IMR-90 (cell line): Measurements from ENCODE around the gene CMSS1. TPM values are rescaled to one million over a fixed set of nuclear protein-coding genes. Genes with fewer than 3 reads are reported as not detected.

Source experiments
- ATAC-seq: fragments of 200-7000 bp; cut with Tn5 transposase; 2 replicates; pipeline ENCODE4 v1.9.1; 2020; ENCODE audit warnings: low read depth, mild to moderate bottlenecking, moderate library complexity
- BruUV-seq: library from RNA; stranded (reverse); fragments of 400-500 nt; replicated peaks from 2 replicates; lab custom pipeline; 2021; lab: Mats Ljungman, UMichigan
- CTCF ChIA-PET: fragments of 300-600 bp; formaldehyde crosslinking; extraction: SDS; loops from one replicate; lab custom pipeline; 2021; ENCODE audit warnings: antibody characterized with exemption; lab: Yijun Ruan, JAX
- POLR2A ChIA-PET: fragments of 300-600 bp; sonication (Branson Sonifier 250); formaldehyde crosslinking; loops from one replicate; lab custom pipeline; 2022; ENCODE audit warnings: antibody characterized with exemption; ENCODE audit not compliant: unreplicated experiment; lab: Charles Lee
- DNase-seq: peaks from one replicate; pipeline ENCODE4 v3.0.0; 2013
- H2AFZ ChIP-seq: replicated peaks from 2 replicates; pipeline ENCODE3; 2013; ENCODE audit warnings: low read length, mild to moderate bottlenecking; ENCODE audit not compliant: poor library complexity
- H2AK5ac ChIP-seq: 2 replicates; pipeline ENCODE4 v1.6.1; 2013; ENCODE audit warnings: low read depth, low read length, inconsistent platforms
- H2AK9ac ChIP-seq: replicated peaks from 2 replicates; pipeline ENCODE3; 2013; ENCODE audit warnings: mild to moderate bottlenecking, low read depth, low read length, moderate library complexity; ENCODE audit not compliant: poor library complexity
- H2BK120ac ChIP-seq: 2 replicates; pipeline ENCODE4 v1.6.1; 2013; ENCODE audit warnings: low read depth, low read length, inconsistent platforms
- H2BK15ac ChIP-seq: 3 replicates; pipeline ENCODE4 v1.6.1; 2013; ENCODE audit warnings: low read depth, low read length, inconsistent platforms
- H2BK20ac ChIP-seq: 2 replicates; pipeline ENCODE4 v1.6.1; 2013; ENCODE audit warnings: low read depth, mild to moderate bottlenecking, inconsistent platforms, low read length, moderate library complexity
- H2BK5ac ChIP-seq: 2 replicates; pipeline ENCODE4 v1.6.1; 2013; ENCODE audit warnings: mild to moderate bottlenecking, low read depth, low read length, inconsistent platforms; ENCODE audit not compliant: poor library complexity, severe bottlenecking
- H3K14ac ChIP-seq: replicated peaks from 2 replicates; pipeline ENCODE4 v1.6.1; 2013; ENCODE audit warnings: low read depth, low read length, inconsistent platforms
- H3K18ac ChIP-seq: 2 replicates; pipeline ENCODE4 v1.6.1; 2013; ENCODE audit warnings: low read depth, low read length, control low read depth
- H3K23ac ChIP-seq: 2 replicates; pipeline ENCODE4 v1.6.1; 2013; ENCODE audit warnings: low read depth, low read length, inconsistent platforms
- H3K27ac ChIP-seq: 2 replicates; pipeline ENCODE4 v1.5.1; 2013; ENCODE audit warnings: mild to moderate bottlenecking, control low read depth, low read length; ENCODE audit not compliant: insufficient read depth
- H3K27me3 ChIP-seq: 2 replicates; pipeline ENCODE4 v1.6.1; 2013; ENCODE audit warnings: low read length; ENCODE audit not compliant: control insufficient read depth, insufficient read depth
- H3K36me3 ChIP-seq: 2 replicates; pipeline ENCODE4 v1.6.1; 2013; ENCODE audit warnings: low read length, mixed read lengths; ENCODE audit not compliant: control insufficient read depth, insufficient read depth
- H3K4ac ChIP-seq: 2 replicates; pipeline ENCODE4 v1.6.1; 2013; ENCODE audit warnings: low read depth, low read length, inconsistent platforms
- H3K4me1 ChIP-seq: 2 replicates; pipeline ENCODE4 v1.6.1; 2013; ENCODE audit warnings: low read length, mixed read lengths; ENCODE audit not compliant: control insufficient read depth, insufficient read depth
- H3K4me2 ChIP-seq: 2 replicates; pipeline ENCODE4 v1.6.1; 2013; ENCODE audit warnings: low read depth, mild to moderate bottlenecking, control low read depth, low read length, moderate library complexity
- H3K4me3 ChIP-seq: 2 replicates; pipeline ENCODE4 v1.5.1; 2013; ENCODE audit warnings: low read depth, mild to moderate bottlenecking, control low read depth, low read length, moderate library complexity; ENCODE audit not compliant: insufficient read depth
- H3K56ac ChIP-seq: 2 replicates; pipeline ENCODE4 v1.6.1; 2013; ENCODE audit warnings: low read length, inconsistent platforms; ENCODE audit not compliant: insufficient read depth; ENCODE audit errors: extremely low read depth
- H3K79me1 ChIP-seq, 2 experiments: 2 replicates each; pipeline ENCODE4 v1.6.1; 2013; ENCODE audit warnings: low read length in 2 of 2, inconsistent platforms in 1 of 2, low read depth in 1 of 2
- H3K9ac ChIP-seq: 2 replicates; pipeline ENCODE4 v1.6.1; 2013; ENCODE audit warnings: low read depth, low read length, control low read depth
- H3K9me1 ChIP-seq: 2 replicates; pipeline ENCODE4 v1.6.1; 2013; ENCODE audit warnings: low read length, inconsistent platforms; ENCODE audit not compliant: insufficient read depth
- H3K9me3 ChIP-seq: 2 replicates; pipeline ENCODE4 v1.6.1; 2013; ENCODE audit warnings: low read length; ENCODE audit not compliant: control insufficient read depth, insufficient read depth
- H4K20me1 ChIP-seq: 2 replicates; pipeline ENCODE4 v1.6.1; 2013; ENCODE audit warnings: low read length, inconsistent platforms; ENCODE audit not compliant: insufficient read depth
- H4K5ac ChIP-seq: 2 replicates; pipeline ENCODE4 v1.6.1; 2013; ENCODE audit warnings: mild to moderate bottlenecking, low read depth, low read length, control low read depth
- H4K8ac ChIP-seq, 2 experiments: 2 replicates each; pipeline ENCODE4 v1.6.1; 2013; ENCODE audit warnings: low read depth in 2 of 2, low read length in 2 of 2, control low read depth in 1 of 2, inconsistent platforms in 1 of 2
- H4K91ac ChIP-seq: 2 replicates; pipeline ENCODE4 v1.6.1; 2013; ENCODE audit warnings: low read depth, low read length, inconsistent platforms; ENCODE audit not compliant: insufficient read depth
- BHLHE40 ChIP-seq: fragments of 150-350 bp; IDR thresholded peaks from 2 replicates; pipeline ENCODE4 v1.6.1; 2016; ENCODE audit warnings: mild to moderate bottlenecking, low read depth, low read length
- CEBPB ChIP-seq: IDR thresholded peaks from 2 replicates; pipeline ENCODE4 v1.6.1; 2012; ENCODE audit warnings: low read depth, low read length, improper control_type of control experiment
- CHD1 ChIP-seq: IDR thresholded peaks from 2 replicates; pipeline ENCODE4 v1.6.1; 2012; ENCODE audit warnings: low read depth, low read length, improper control_type of control experiment
- FOS ChIP-seq: fragments of 150-350 bp; IDR thresholded peaks from 2 replicates; pipeline ENCODE4 v1.6.1; 2016; ENCODE audit warnings: low read depth, low read length
- MAFK ChIP-seq: IDR thresholded peaks from 2 replicates; pipeline ENCODE4 v1.6.1; 2012; ENCODE audit warnings: low read depth, low read length, improper control_type of control experiment
- MAZ ChIP-seq: IDR thresholded peaks from 2 replicates; pipeline ENCODE4 v1.6.1; 2012; ENCODE audit warnings: low read depth, mild to moderate bottlenecking, low read length, improper control_type of control experiment, moderate library complexity, borderline replicate concordance
- MXI1 ChIP-seq: IDR thresholded peaks from 2 replicates; pipeline ENCODE4 v1.6.1; 2012; ENCODE audit warnings: low read depth, mild to moderate bottlenecking, low read length, moderate library complexity, borderline replicate concordance
- NFE2L2 ChIP-seq: fragments of 150-350 bp; IDR thresholded peaks from 2 replicates; pipeline ENCODE4 v1.6.1; 2016; ENCODE audit warnings: low read depth, mild to moderate bottlenecking, low read length
- POLR2A ChIP-seq: IDR thresholded peaks from 2 replicates; pipeline ENCODE4 v1.6.1; 2012; ENCODE audit warnings: mild to moderate bottlenecking, low read depth, low read length
- RAD21 ChIP-seq: IDR thresholded peaks from 2 replicates; pipeline ENCODE4 v1.6.1; 2012; ENCODE audit warnings: low read length, improper control_type of control experiment
- RCOR1 ChIP-seq: IDR thresholded peaks from 2 replicates; pipeline ENCODE4 v1.6.1; 2012; ENCODE audit warnings: mild to moderate bottlenecking, low read length, improper control_type of control experiment; ENCODE audit not compliant: insufficient replicate concordance
- RFX5 ChIP-seq: IDR thresholded peaks from 2 replicates; pipeline ENCODE4 v1.8.0; 2012; ENCODE audit warnings: low read depth, mild to moderate bottlenecking, low read length, moderate library complexity
- SMC3 ChIP-seq: fragments of 150-350 bp; IDR thresholded peaks from 2 replicates; pipeline ENCODE4 v1.6.1; 2016; ENCODE audit warnings: low read depth, mild to moderate bottlenecking, antibody characterized with exemption, low read length, moderate library complexity
- dilution Hi-C: fragments of 300-500 bp; cut with HindIII; formaldehyde crosslinking; loops from one replicate; pipeline ENCODE4 v1.14.3; 2018; ENCODE audit warnings: low sequenced_read_pairs; ENCODE audit not compliant: unreplicated experiment
- in situ Hi-C: fragments of 300-500 bp; cut with MboI; formaldehyde crosslinking; loops from 3 replicates; pipeline ENCODE4 v1.14.3; 2019; ENCODE audit warnings: low sequenced_read_pairs, inconsistent platforms, mixed read lengths
- intact Hi-C: fragments of 100-400 bp; cut with micrococcal nuclease; formaldehyde crosslinking; loops from 2 replicates; pipeline ENCODE4 v1.10.0; 2022
- polyA plus RNA-seq, 3 experiments: library from polyadenylated mRNA; depleted of rRNA; stranded (reverse); fragments of >200 nt; gene quantifications; 2 replicates each; pipeline ENCODE4 v1.2.3, GENCODE V29; 2012; ENCODE audit warnings: low replicate concordance in 1 of 3
- total RNA-seq: library from RNA; depleted of rRNA; stranded (reverse); fragments of >200 nt; gene quantifications from 2 replicates; pipeline ENCODE4 v1.2.3, GENCODE V29; 2012
- TF ChIP-seq, protein P1 (sequence below): fragments of 150-350 bp; IDR thresholded peaks from 2 replicates; pipeline ENCODE4 v1.6.1; 2017; ENCODE audit warnings: mild to moderate bottlenecking, antibody characterized with exemption, low read length, low read depth
- TF ChIP-seq, protein P2 (sequence below): fragments of 150-350 bp; IDR thresholded peaks from 2 replicates; pipeline ENCODE4 v1.6.1; 2016; ENCODE audit warnings: low read depth, mild to moderate bottlenecking, low read length, moderate library complexity, borderline replicate concordance
- TF ChIP-seq, protein P3 (sequence below): conservative IDR thresholded peaks from 2 replicates; pipeline ENCODE4 v1.5.1; 2012; ENCODE audit warnings: mild to moderate bottlenecking, low read depth, low read length, improper control_type of control experiment

Gene CMSS1
- total and polyA plus RNA-seq, 2 of the 4 experiments (the other 2 are of a cell fraction), result 12.5 to 13.6 TPM

DNA sequence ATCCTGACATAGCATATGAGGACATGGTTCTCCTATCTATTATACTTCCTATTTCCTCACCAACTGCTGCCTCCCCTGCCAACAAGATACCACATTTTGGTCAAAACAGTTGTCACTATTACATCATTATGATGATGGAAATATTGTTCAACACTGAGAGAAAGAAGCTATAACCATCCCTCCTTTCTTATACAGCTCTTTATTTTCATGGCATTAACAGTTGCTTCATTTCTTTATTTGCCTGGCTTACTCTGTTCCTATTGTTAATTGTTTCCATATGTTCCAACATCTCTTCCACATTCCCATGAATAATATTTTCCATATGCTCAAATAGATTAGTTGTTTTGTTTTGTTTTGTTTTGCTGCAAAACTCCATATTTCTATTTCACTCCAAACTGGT is 337.5 kb downstream of the CMSS1 start:
- Histone ChIP-seq H2BK5ac (no peak overlapping the region), H2AK9ac (no peak overlapping the region), H3K27ac (no peak overlapping the region), H4K5ac (no peak overlapping the region), H2BK20ac (no peak overlapping the region), H2BK15ac (no peak overlapping the region), H4K91ac (no peak overlapping the region), H3K4ac (no peak overlapping the region), H3K9ac (no peak overlapping the region), H2AK5ac (no peak overlapping the region), H2BK120ac (no peak overlapping the region), H3K56ac (no peak overlapping the region), H3K4me2 (no peak overlapping the region), H3K14ac (no peak overlapping the region), H3K79me1 (no peaks in the 10 kb centered on the region), H3K36me3 (no peaks in the 10 kb centered on the region), H4K8ac (no peak overlapping the region), H3K9me1 (no peaks in the 10 kb centered on the region), H3K4me3 (no peak overlapping the region), H4K20me1 (no peaks in the 10 kb centered on the region), H3K18ac (no peak overlapping the region), H3K27me3 (no peaks in the 10 kb centered on the region), H3K4me1 (peaks cover 4% of the 10 kb centered on the region), H3K9me3 (peaks cover 5% of the 10 kb centered on the region), H3K23ac (no peak overlapping the region), H2AFZ (no peak overlapping the region)
- ChIA-PET CTCF (no interaction called here), POLR2A (interaction anchor here (0.6 kb wide), 1 partner anchor 115 kb away, joined by 3 read pairs; no protein-coding TSS in a partner anchor)
- in situ Hi-C loops (no loop called here), dilution Hi-C loops (no loop called here), intact Hi-C loops (no loop called here)
- DNase-seq (peak; percentile 18), ATAC-seq (no peak)
- TF ChIP-seq CEBPB (no peak), BHLHE40 (no peak), RAD21 (no peak), CHD1 (no peak), MAZ (no peak), SMC3 (no peak), FOS (no peak), RCOR1 (no peak), MXI1 (no peak), MAFK (no peak), NFE2L2 (no peak), RFX5 (no peak), POLR2A (no peak)
- TF ChIP-seq, protein P1, sequence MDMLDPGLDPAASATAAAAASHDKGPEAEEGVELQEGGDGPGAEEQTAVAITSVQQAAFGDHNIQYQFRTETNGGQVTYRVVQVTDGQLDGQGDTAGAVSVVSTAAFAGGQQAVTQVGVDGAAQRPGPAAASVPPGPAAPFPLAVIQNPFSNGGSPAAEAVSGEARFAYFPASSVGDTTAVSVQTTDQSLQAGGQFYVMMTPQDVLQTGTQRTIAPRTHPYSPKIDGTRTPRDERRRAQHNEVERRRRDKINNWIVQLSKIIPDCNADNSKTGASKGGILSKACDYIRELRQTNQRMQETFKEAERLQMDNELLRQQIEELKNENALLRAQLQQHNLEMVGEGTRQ, result no peak
- TF ChIP-seq, protein P2, sequence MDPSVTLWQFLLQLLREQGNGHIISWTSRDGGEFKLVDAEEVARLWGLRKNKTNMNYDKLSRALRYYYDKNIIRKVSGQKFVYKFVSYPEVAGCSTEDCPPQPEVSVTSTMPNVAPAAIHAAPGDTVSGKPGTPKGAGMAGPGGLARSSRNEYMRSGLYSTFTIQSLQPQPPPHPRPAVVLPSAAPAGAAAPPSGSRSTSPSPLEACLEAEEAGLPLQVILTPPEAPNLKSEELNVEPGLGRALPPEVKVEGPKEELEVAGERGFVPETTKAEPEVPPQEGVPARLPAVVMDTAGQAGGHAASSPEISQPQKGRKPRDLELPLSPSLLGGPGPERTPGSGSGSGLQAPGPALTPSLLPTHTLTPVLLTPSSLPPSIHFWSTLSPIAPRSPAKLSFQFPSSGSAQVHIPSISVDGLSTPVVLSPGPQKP, result no peak
- TF ChIP-seq, protein P3, sequence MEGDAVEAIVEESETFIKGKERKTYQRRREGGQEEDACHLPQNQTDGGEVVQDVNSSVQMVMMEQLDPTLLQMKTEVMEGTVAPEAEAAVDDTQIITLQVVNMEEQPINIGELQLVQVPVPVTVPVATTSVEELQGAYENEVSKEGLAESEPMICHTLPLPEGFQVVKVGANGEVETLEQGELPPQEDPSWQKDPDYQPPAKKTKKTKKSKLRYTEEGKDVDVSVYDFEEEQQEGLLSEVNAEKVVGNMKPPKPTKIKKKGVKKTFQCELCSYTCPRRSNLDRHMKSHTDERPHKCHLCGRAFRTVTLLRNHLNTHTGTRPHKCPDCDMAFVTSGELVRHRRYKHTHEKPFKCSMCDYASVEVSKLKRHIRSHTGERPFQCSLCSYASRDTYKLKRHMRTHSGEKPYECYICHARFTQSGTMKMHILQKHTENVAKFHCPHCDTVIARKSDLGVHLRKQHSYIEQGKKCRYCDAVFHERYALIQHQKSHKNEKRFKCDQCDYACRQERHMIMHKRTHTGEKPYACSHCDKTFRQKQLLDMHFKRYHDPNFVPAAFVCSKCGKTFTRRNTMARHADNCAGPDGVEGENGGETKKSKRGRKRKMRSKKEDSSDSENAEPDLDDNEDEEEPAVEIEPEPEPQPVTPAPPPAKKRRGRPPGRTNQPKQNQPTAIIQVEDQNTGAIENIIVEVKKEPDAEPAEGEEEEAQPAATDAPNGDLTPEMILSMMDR, result no peak
- BruUV-seq, result no TSS peak
